Mesenchymal stem cell (in vitro differentiated cells and primary cell): ENCODE measurements around the gene HNRNPF.

Experiments used
- DNase-seq: peaks from one replicate; pipeline ENCODE4 v3.0.0-alpha.2; 2013
- H2AFZ ChIP-seq: one replicate; pipeline ENCODE4 v1.6.1; 2013; ENCODE audit warnings: low read depth, mild to moderate bottlenecking, control low read depth, inconsistent platforms, low read length, moderate library complexity
- H2AK5ac ChIP-seq: 2 replicates; pipeline ENCODE4 v1.6.1; 2013; ENCODE audit warnings: low read length, moderate library complexity, mild to moderate bottlenecking, inconsistent platforms; ENCODE audit not compliant: severe bottlenecking
- H2BK120ac ChIP-seq: one replicate; pipeline ENCODE4 v1.6.1; 2013; ENCODE audit warnings: low read depth, mild to moderate bottlenecking, inconsistent platforms, low read length, moderate library complexity
- H2BK12ac ChIP-seq, 2 experiments: one replicate each; pipeline ENCODE4 v1.6.1; 2013; ENCODE audit warnings: inconsistent platforms in 2 of 2, low read length in 2 of 2, mild to moderate bottlenecking in 2 of 2, moderate library complexity in 2 of 2, control low read depth in 1 of 2
- H2BK15ac ChIP-seq: one replicate; pipeline ENCODE4 v1.6.1; 2013; ENCODE audit warnings: mild to moderate bottlenecking, low read depth, inconsistent platforms; ENCODE audit not compliant: poor library complexity, severe bottlenecking
- H2BK5ac ChIP-seq: 2 replicates; pipeline ENCODE4 v1.6.1; 2013; ENCODE audit warnings: low read depth, mild to moderate bottlenecking, low read length, control low read depth, inconsistent platforms; ENCODE audit not compliant: poor library complexity, severe bottlenecking
- H3K14ac ChIP-seq, 2 experiments: one replicate each; pipeline ENCODE4 v1.6.1; 2013; ENCODE audit warnings: inconsistent platforms in 2 of 2, low read length in 2 of 2, control low read depth in 1 of 2, mild to moderate bottlenecking in 1 of 2, moderate library complexity in 1 of 2
- H3K18ac ChIP-seq, 2 experiments: one replicate each; pipeline ENCODE4 v1.6.1; 2013; ENCODE audit warnings: inconsistent platforms in 2 of 2, low read length in 2 of 2, control low read depth in 1 of 2, low read depth in 1 of 2, mild to moderate bottlenecking in 1 of 2
- H3K23ac ChIP-seq, 2 experiments: one replicate each; pipeline ENCODE4 v1.6.1; 2013; ENCODE audit warnings: inconsistent platforms in 2 of 2, low read length in 2 of 2, mild to moderate bottlenecking in 2 of 2, moderate library complexity in 2 of 2, control low read depth in 1 of 2
- H3K27ac ChIP-seq: 2 replicates; pipeline ENCODE4 v1.5.1; 2013; ENCODE audit warnings: mild to moderate bottlenecking, moderate library complexity, low read length, control low read depth, inconsistent platforms; ENCODE audit not compliant: poor library complexity, severe bottlenecking
- H3K27me3 ChIP-seq, 2 experiments: 2 replicates each; pipeline versions ENCODE4 v1.6.1 to v1.7.0; 2013; ENCODE audit warnings: low read length in 2 of 2, mild to moderate bottlenecking in 2 of 2, moderate library complexity in 2 of 2, control low read depth in 1 of 2, inconsistent platforms in 1 of 2; ENCODE audit not compliant: control insufficient read depth in 1 of 2, insufficient read depth in 1 of 2
- H3K36me3 ChIP-seq, 2 experiments: 2 replicates each; pipeline versions ENCODE4 v1.6.1 to v1.7.0; 2013; ENCODE audit warnings: low read length in 2 of 2, control low read depth in 1 of 2, inconsistent platforms in 1 of 2, low read depth in 1 of 2, mild to moderate bottlenecking in 1 of 2; ENCODE audit not compliant: insufficient read depth in 2 of 2, control insufficient read depth in 1 of 2
- H3K4ac ChIP-seq, 2 experiments: one replicate each; pipeline ENCODE4 v1.6.1; 2013; ENCODE audit warnings: inconsistent platforms in 2 of 2, low read length in 2 of 2, mild to moderate bottlenecking in 2 of 2, moderate library complexity in 2 of 2, control low read depth in 1 of 2, low read depth in 1 of 2
- H3K4me1 ChIP-seq: 2 replicates; pipeline ENCODE4 v1.6.1; 2013; ENCODE audit warnings: low read depth, low read length, control low read depth; ENCODE audit not compliant: control insufficient read depth, insufficient read depth
- H3K4me2 ChIP-seq: 2 replicates; pipeline ENCODE4 v1.6.1; 2013; ENCODE audit warnings: low read length, mild to moderate bottlenecking, inconsistent platforms; ENCODE audit not compliant: poor library complexity, severe bottlenecking
- H3K4me3 ChIP-seq, 2 experiments: 2 replicates each; pipeline versions ENCODE4 v1.5.1 to v1.7.0; 2013; ENCODE audit warnings: low read length in 2 of 2, mild to moderate bottlenecking in 2 of 2, control low read depth in 1 of 2, low read depth in 1 of 2; ENCODE audit not compliant: insufficient read depth in 1 of 2
- H3K79me1 ChIP-seq: replicated peaks from 2 replicates; pipeline ENCODE4 v1.6.1; 2013; ENCODE audit warnings: mild to moderate bottlenecking, control low read depth, low read length, inconsistent platforms; ENCODE audit not compliant: poor library complexity, severe bottlenecking
- H3K9ac ChIP-seq: 2 replicates; pipeline ENCODE4 v1.7.0; 2013; ENCODE audit warnings: mild to moderate bottlenecking, low read length, moderate library complexity
- H3K9me3 ChIP-seq: 2 replicates; pipeline ENCODE4 v1.7.0; 2013; ENCODE audit warnings: mild to moderate bottlenecking, low read length; ENCODE audit not compliant: control insufficient read depth
- H4K8ac ChIP-seq: one replicate; pipeline ENCODE4 v1.6.1; 2013; ENCODE audit warnings: inconsistent platforms, mild to moderate bottlenecking, low read length, moderate library complexity
- H4K91ac ChIP-seq: one replicate; pipeline ENCODE4 v1.6.1; 2013; ENCODE audit warnings: mild to moderate bottlenecking, low read length, inconsistent platforms
- WGBS: methylation state at CpG from one replicate; pipeline ENCODE4 v1.1.7; 2013; ENCODE audit warnings: mixed read lengths; 5-methylcytosine and 5-hydroxymethylcytosine counted together

The HNRNPF gene

DNA sequence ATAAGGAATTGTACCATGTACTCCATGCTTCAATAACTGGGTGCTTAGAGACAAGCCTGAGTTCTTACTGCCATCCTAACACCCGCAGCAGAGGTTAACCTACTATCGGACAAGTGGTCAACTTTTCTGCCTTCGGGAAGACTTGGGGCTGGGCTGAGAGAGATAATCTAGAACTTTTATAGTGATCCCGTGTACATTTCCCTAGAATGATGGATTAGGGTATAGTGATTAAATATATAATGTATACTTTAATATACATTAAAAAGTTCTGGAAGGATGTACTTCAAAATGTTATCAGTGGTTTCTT lies 12.2 kb upstream of the HNRNPF start:
- no peak for DNase-seq
- Histone ChIP-seq H3K23ac (no peak overlapping the region), H3K79me1 (no peaks in the 10 kb centered on the region), H3K4ac (no peak overlapping the region), H2BK120ac (no peak overlapping the region), H3K27me3 (no peaks in the 10 kb centered on the region), H2AK5ac (no peak overlapping the region), H3K9me3 (no peaks in the 10 kb centered on the region), H2AFZ (no peak overlapping the region), H3K4me2 (peak overlapping the region; percentile 90), H3K36me3 (no peaks in the 10 kb centered on the region), H2BK12ac (no peak overlapping the region), H3K27ac (peak overlapping the region; percentile 91), H3K14ac (no peak overlapping the region), H3K18ac (peak overlapping the region in 1 of 2 experiments; percentile 74), H2BK15ac (no peak overlapping the region), H3K9ac (peak overlapping the region; percentile 92), H3K4me3 (peak overlapping the region in 1 of 2 experiments; percentile 83), H3K4me1 (peaks cover 6% of the 10 kb centered on the region), H2BK5ac (no peak overlapping the region), H4K91ac (no peak overlapping the region), H4K8ac (no peak overlapping the region)
- 91% methylated on average over 3 of the region's 4 CpGs for WGBS

DNA sequence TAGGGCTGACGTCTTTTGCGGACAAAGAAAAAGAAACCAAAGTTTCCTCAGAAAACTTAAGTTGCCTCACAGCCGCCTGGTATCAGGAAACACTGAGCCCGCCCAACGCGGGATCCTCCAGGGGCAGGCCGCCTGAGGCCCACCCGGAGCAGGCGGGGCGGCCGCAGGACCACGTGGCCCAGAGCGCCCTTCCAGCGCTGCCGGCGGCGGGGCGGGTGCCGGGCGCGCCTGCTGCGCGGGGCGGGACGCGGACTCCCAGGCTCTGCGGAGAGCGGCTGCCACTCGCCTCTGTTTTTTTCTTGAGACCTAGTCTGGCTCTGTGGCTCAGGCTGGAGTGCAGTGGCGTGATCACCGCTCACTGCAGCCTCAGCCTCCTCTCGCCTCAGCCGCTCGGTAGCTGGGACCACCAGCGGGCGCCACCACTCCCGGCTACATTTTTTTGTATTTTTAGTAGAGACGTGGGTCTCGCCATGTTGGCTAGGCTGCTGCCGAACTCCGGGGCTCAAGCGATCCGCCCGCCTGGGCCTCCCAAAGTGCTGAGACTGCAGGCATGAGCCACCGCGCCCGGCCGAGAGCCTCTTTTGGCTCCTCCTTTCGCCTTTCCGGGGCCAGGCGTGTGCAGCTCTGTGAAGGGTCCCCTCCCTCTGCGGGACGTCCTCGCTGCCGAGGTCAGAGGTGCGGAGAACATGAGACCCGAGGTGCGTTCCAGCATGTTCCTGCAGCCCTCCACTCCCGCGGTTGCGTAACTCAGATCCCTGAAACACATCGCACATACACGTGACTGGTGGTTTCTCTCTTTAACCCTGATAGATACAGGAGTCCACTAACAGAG lies 11.6 kb upstream of the HNRNPF start:
- Histone ChIP-seq H2BK120ac (peak overlapping the region; percentile 94), H2BK5ac (peak overlapping the region; percentile 74), H3K36me3 (no peaks in the 10 kb centered on the region), H3K23ac (peak overlapping the region in 1 of 2 experiments; percentile 11), H3K4me3 (peak overlapping the region; percentile 59 to 83), H4K8ac (peak overlapping the region; percentile 100), H3K4ac (peak overlapping the region in 1 of 2 experiments; percentile 83), H3K27me3 (no peaks in the 10 kb centered on the region), H4K91ac (peak overlapping the region; percentile 64), H3K18ac (peak overlapping the region; percentile 88 to 99), H3K79me1 (no peaks in the 10 kb centered on the region), H2AK5ac (no peak overlapping the region), H2BK15ac (peak overlapping the region; percentile 96), H3K9ac (peak overlapping the region; percentile 92), H2AFZ (peak overlapping the region; percentile 62), H3K14ac (peak overlapping the region in 1 of 2 experiments; percentile 53), H3K4me1 (peaks cover 6% of the 10 kb centered on the region), H2BK12ac (peak overlapping the region in 1 of 2 experiments; percentile 63), H3K27ac (peak overlapping the region; percentile 91), H3K9me3 (no peaks in the 10 kb centered on the region), H3K4me2 (peak overlapping the region; percentile 90)
- WGBS, result 1% methylated on average over 62 of the region's 63 CpGs
- peak; percentile 95 for DNase-seq

- peak overlapping the region; percentile 100 for H4K8ac ChIP-seq
- peaks cover 6% of the 10 kb centered on the region for H3K4me1 ChIP-seq
- peak overlapping the region; percentile 92 for H3K9ac ChIP-seq
- peak overlapping the region in 1 of 2 experiments; percentile 96 for H3K4ac ChIP-seq
- H2AFZ ChIP-seq, result no peak overlapping the region
- H3K79me1 ChIP-seq, result no peaks in the 10 kb centered on the region
- no peaks in the 10 kb centered on the region for H3K36me3 ChIP-seq
- H2BK15ac ChIP-seq, result peak overlapping the region; percentile 96
- H3K27me3 ChIP-seq, result no peaks in the 10 kb centered on the region
- peak overlapping the region; percentile 88 to 99 for H3K18ac ChIP-seq
- WGBS, result 82% methylated on average over 18 of the region's 18 CpGs
- no peak overlapping the region for H2BK5ac ChIP-seq
- H3K9me3 ChIP-seq, result no peaks in the 10 kb centered on the region
- peak overlapping the region; percentile 68 for H2BK120ac ChIP-seq
- DNase-seq, result no peak
- no peak overlapping the region for H3K14ac ChIP-seq
- H3K23ac ChIP-seq, result no peak overlapping the region
- H3K4me3 ChIP-seq, result peak overlapping the region in 1 of 2 experiments; percentile 83
- peak overlapping the region; percentile 90 for H3K4me2 ChIP-seq
- peak overlapping the region; percentile 87 for H3K27ac ChIP-seq
- H2AK5ac ChIP-seq, result no peak overlapping the region
- H4K91ac ChIP-seq, result peak overlapping the region; percentile 96
- peak overlapping the region in 1 of 2 experiments; percentile 63 for H2BK12ac ChIP-seq
These were observed 11.0 kb upstream of the HNRNPF start for GRCh38 chr10:43419997-43420368.

DNA sequence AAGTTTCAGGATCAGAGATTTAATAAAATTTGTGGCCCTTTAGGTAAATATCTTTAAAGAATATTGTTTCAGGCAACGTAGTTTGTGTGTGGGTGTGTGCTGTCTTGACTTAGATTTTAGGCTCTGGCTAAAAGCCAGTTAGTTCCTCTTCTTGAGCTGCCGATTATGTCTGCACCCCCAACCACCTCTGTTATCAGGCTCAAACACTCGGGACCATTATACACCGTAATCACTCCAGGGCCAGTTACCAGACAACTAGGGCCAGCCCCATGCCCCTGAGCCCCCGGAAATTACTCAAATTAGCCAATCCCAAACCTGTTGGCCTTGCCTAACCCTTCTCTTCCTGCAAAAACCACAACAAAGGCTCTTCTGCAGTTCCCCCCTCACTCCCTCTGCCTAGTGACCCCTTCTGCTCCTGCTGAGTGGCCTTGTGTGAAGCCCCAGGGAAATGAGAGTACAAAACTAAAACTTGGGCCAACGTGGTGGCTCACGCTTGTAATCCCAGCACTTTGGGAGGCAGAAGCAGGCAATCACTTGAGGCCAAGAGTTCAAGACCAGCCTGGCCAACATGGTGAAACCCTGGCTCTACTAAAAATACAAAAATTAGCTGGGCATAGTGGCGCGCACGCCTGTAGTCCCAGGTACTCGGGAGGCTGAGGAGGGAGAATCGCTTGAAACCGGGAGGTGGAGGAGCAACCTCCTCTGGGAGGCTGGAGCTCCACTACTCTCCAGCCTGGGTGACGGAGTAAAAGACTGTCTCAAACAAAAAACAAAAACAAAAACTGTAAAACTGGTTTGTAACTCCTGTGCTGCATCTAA lies 9.2 kb upstream of the HNRNPF start:
- Histone ChIP-seq H3K14ac (no peak overlapping the region), H3K27ac (no peak overlapping the region), H3K4me1 (peaks cover 6% of the 10 kb centered on the region), H3K4me2 (no peak overlapping the region), H4K8ac (no peak overlapping the region), H3K36me3 (no peaks in the 10 kb centered on the region), H2AFZ (no peak overlapping the region), H3K27me3 (no peaks in the 10 kb centered on the region), H3K9ac (no peak overlapping the region), H3K79me1 (no peaks in the 10 kb centered on the region), H2BK15ac (peak overlapping the region; percentile 29), H3K9me3 (no peaks in the 10 kb centered on the region), H3K18ac (no peak overlapping the region), H3K4ac (no peak overlapping the region), H2BK5ac (no peak overlapping the region), H3K23ac (no peak overlapping the region), H2BK12ac (no peak overlapping the region), H3K4me3 (no peak overlapping the region), H2AK5ac (no peak overlapping the region), H4K91ac (no peak overlapping the region), H2BK120ac (no peak overlapping the region)
- 91% methylated on average over 12 of the region's 14 CpGs for WGBS
- no peak for DNase-seq
